ENCODE results near the gene GRIN1.

Gene GRIN1

DNA sequence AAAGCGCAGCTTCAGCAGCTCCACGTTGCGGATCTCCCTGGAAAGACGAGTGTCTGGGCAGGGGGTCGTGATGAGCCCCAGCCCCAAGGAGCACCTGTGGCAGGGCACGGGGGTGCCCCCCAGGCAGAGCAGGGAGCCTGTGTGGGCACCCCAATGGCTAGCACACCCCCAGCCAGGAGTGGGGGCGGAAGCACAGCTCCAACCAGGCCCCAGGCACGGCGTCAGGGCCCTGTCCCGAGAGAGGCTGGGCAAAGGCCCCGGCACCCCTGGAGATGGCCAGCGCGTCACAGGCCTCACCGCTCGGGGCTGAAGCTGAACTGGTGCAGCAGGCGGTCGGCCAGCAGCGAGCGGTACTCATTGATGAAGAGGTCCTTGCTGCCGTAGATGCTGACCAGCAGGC lies 41.5 kb downstream of the GRIN1 start:
- DNase-seq = no peak

DNA sequence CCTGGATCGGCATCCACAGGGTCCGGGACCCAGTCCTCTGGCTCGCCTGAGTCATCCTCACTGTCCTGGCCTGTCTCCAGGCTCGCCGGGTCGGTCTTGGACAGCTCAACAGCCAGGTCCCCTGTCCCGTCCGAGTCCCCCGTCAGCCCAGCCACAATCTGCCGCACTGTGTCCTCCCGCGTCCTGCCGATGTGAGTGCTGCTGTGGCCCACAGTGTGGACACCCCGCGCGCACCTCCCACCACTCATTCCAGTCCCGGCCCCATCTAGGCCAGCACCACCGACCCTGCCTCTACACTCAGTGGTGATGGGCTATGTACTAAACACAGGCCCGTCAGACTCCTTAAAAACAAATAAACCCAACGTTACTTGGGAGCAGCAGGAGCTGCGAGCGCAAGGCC lies 42.7 kb downstream of the GRIN1 start:
- no peak for DNase-seq

DNA sequence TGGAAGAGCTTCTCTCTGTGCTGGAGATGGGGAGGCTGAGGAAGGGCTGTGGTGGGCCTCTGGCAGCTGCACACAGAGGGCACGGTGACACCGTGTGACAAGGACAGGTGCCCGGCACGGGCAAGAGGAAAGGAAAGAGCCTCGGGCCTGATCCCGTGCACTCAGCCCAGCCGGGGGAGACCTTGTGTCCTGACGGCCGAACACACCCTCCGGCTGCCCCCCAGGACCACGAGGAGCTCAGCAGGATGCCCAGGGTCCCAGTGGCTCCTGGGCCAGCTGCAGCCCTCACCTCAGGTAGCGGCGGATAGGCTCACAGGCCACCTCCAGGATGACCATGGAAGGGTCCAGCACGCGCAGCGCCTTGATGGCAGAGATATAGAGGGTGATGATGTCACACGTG lies 43.9 kb downstream of the GRIN1 start:
- no peak for DNase-seq

DNA sequence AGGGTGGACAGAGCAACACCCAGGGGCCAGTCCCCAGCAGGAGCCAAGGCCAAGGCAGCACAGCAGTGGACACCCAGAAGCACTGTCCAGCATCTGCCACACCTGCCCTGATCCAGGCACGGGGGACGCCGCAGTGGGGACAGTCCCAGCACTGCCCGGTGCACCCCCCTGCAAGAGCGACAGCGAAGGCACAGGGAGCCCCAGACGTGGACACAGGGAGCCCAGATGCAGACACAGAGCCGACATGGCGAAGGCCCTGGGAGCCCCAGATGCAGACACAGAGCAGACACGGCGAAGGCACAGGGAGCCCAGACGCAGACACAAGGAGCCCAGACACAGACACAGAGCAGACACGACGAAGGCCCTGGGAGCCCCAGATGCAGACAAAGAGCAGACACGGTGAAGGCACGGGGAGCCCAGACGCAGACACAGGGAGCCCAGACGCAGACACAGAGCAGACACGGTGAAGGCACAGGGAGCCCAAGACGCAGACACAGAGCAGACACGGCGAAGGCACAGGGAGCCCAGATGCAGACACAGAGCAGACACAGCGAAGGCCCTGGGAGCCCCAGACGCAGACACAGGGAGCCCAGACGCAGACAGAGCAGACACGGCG lies 45.1 kb downstream of the GRIN1 start:
- DNase-seq = no peak

DNA sequence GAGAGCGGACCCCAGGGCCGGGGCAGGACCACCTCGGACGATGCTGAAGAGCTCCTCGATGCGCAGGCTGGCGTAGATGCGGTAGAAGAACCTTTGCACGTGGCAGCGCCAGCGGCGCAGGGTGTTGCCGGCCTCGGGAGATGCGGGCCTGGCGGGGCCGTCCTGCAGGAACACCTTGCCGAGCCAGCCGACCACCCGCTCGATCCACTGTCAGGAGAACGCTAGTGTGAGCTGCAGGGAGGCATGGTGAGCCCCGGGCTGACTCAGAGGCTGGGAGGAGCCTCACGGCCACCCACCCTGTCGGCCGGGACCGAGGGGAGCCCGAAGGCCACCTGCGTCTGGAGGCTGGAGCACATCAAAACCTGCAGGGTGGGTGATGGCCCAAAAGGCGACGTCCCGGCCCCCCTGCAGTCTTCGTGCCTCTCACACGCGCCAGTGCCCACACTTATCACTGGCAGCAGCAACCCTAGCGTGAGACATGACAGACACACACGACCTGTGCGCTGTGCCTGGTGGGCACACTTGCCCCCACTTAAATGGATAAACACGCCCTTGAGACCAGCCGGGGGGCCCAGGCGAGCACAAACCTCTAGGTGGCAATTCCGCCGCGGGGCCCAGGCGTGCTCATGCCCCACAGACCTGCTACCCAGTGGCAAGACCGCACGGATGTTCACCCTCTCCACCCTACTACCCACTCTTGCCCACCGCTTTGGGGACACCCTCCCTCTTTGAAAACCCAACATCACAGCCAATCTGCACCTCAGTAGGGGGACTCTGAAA lies 46.1 kb downstream of the GRIN1 start:
- no peak for DNase-seq

DNA sequence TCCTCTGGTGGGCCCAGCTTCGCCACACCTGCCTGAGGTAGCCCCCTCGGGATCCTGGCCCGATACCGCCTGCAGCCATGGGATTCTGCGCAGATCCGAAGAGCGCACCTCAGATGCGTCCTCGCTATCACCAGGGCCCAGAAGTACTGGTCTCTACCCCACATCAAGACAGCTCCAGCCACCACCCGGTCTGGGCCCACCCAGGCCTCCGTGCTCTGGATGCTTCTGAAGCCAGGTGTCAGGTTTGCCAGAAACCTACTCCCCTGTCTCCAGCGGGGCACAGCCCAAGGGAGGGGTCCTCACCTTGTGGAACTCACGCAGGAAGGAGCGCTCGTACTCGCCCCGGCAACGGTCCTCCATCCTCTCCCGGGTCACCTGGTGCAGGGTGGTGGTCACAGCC lies 47.0 kb downstream of the GRIN1 start:
- DNase-seq = no peak

DNA sequence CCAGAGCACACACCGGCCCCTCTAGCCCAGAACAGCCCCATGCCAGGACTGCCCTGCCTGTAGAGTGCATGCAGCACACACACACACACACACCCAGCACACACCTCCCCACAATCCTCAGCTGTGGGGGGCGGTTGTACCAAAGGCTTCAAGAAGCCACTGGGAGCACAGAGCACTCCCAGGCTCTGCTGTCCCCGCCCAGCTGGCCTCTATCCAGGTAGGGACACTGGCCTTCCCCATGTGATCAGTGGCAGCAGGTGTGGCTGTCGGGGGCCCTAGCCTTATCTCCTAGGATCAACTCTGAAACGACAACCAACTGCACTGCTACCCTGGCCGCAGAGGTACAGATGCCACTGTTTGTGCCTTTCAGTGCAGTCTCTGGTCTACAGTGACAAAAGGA lies 47.4 kb downstream of the GRIN1 start:
- no peak for DNase-seq

DNA sequence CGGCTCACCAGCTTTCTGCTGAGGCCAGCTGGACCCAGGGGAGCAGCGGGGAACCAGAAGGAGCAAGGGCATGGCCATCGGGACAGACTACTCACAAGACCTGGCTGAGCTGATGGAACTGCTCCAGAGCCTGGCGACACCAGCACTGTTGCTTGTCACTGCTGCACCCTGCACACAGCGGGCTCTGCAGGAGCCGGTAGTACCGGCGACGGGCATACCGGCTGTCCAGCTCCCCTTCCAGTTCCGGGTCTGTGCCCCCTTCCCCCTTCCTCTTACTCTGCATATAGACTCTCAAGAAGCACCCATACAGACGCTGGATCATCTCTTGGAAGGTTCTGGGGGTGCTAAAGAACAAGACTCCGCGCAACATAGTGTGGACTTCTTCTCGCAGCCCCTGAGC lies 48.4 kb downstream of the GRIN1 start:
- DNase-seq = no peak

DNA sequence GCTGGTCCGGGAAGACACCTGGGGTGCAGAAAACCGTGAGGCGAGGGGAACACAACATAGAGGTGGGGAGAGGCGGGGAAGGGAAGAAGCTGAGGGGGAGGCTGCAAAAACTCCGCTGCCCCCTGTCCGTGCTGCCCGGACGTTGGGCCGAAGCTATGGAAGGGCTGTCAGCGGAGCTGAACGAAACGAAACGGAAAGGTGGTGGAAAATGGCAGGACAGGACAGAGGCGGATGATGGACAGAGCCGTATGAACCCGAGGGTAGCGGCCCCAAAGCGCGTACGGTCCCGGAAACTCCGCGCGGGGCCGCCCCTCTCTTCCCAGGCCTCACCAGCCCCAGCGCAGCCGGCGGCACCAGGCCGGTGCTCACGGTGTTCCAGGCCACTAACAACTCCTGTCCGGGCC lies 49.1 kb downstream of the GRIN1 start:
- DNase-seq = no peak

DNA sequence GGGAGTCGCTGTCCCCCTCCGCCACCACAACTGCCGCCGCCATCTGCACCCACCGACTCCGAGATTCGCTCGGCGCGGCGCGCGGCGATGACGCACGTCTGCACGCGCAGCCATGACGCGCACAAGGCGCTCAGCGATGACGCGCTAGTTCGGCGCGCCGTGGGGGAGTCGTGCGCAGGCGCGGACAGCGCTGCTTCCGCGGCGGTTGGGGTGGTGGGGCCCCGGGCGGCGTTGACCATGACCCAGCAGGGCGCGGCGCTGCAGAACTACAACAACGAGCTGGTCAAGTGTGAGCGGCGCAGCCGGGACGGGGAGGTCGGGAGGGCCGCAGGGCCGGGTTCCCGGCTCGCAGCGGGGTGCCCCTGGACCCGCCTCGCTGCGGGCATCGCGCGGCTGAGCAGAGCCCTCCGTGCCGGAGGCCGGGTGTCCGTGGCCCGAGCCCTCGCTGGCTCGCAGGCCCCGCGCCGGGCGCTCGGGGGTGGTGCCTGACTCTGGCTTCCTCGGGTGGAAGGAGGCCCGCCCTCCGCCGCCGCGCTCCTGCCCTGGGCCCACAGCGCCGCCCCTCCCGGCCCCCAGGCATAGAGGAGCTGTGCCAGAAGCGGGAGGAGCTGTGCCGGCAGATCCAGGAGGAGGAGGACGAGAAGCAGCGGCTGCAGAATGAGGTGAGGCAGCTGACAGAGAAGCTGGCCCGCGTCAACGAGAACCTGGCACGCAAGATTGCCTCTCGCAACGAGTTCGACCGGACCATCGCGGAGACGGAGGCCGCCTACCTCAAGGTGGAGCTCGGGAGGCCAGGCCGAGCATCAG lies 49.7 kb downstream of the GRIN1 start, which contains the start of the genes ANAPC2 and SSNA1:
ANAPC2 (minus strand) TSS at position 71 of the 807 bp plus-strand sequence; CDS start at position 43, 28 bp downstream.
SSNA1 (plus strand) TSS at position 187 of the 807 bp plus-strand sequence; CDS start at position 238, 51 bp downstream.
- peak; percentile 89 for DNase-seq

DNA sequence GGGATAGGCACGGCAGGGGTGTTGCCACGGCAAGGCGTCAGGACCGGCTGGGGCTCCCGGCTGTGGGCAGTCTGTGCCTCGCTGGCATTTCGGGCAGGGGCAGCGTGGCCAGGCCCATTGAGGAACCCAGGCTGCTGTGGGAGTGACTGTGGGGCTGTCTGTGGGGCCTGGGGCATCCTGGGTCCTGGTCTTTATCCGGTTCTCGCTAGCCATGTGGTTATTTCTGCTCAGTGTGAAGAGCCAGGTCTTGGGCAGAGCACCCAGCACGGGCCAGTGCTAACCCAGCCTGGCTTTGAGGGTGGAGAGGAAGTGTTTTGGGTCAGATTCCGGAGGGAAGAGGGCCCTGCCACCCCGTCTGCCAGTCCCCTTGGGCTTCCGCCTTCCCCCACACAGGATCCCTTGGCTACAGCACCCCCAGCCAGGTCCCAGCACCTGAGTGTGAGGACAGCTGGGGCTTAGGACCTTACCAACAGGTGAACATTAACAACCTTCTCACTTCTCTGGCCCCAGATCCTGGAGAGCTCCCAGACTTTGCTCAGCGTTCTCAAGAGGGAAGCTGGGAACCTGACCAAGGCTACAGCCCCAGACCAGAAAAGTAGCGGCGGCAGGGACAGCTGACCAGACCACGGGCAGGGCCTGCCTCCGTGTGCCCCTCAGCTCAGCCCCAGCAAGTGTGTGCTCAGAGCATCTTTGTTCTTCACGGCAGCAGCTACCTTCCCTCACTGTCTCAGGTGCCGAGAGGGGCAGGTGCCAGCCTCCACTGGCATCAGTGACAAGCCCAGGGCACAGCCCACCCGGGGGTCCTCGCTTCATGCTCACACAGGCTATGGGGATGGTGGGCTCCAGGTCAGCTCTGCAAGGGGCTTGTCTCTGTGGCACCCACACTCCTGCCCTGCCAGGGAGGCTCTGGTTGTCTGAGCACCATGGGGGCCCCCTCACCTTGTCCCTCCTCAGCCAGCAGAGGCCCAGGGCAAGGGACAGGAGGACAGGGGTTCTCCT lies 50.6 kb downstream of the GRIN1 start:
- no peak for DNase-seq

DNA sequence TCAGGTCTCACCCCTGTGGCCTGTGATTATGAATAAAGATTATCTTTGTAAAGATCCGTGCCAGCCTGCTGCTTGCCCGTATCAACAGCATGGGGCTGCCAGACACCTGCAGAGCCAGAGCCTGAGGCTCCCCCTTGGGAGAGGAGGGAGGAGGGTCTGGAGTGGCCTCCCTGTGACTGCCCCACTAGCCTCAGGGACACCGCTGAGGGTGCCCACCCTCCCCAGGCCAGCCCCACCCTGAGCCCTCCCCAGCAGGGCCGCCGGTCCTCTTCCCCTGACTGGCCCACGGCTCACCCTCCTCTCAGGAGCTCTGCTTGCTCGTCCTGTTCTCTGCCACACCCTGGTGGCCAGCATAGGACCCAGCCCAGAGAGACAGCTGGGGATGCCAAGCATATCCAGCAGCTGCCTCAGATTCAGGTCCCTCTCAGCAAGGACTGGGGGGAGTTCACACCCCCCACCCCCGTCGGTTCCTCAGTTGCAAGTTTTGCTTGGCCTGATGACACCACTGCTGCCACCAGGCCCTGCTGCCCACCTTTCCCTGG lies 51.4 kb downstream of the GRIN1 start:
- no peak for DNase-seq

DNA sequence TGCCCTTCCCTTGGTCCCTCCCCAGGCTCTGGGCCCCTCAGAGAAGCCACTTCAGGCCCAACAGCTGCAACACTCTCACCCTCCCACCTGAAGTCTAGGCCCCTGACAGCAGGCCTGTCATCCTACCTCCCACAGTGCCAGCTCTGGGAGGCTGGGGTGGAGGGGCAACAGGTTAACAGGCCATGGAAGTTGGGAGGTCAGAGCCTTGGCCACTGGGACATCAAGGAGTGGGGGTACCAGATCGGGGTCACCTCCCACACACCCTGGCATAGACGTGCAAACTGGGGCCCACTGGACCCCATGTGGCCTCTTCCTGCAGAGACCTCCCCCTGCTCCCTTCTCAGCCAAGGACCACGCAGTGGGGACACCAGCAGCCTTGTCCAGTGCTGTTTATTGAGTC lies 52.3 kb downstream of the GRIN1 start:
- no peak for DNase-seq

DNA sequence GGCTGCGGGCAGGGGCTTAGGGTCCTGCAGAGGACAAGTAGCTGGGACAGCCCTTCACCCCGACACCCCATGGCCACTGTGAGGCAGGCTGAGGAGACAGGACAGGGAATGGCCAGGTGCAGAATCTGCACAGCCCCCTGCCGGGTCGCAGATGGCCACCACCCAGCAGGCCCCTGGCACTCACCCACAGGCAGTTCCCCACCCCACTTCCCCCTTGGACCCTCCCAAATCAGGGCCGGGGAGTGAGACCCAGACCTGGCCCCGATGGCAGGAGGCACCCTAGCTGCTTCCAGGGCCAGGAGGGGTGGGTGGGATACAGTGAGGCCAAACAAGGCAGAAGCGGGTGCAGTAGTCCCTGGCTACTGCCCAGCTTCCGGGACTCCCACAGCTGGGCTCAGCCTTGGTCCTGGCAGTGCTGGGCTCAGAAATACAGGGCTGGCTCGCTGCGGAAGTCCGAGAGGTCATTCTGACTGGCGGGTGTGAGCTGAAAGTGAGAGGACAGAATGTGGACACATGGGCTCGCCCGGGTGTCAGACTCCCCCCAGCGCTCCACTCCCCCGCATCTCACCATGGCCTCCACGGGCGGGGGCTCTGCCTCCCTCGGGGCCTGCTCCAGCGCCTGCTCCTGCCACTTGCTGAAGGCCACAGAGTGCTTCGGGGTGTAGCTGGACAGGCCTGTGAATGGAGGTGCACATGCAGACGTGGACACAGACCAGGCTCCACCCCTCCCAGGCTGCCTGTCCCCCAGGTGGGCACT lies 52.9 kb downstream of the GRIN1 start:
- no peak for DNase-seq

DNA sequence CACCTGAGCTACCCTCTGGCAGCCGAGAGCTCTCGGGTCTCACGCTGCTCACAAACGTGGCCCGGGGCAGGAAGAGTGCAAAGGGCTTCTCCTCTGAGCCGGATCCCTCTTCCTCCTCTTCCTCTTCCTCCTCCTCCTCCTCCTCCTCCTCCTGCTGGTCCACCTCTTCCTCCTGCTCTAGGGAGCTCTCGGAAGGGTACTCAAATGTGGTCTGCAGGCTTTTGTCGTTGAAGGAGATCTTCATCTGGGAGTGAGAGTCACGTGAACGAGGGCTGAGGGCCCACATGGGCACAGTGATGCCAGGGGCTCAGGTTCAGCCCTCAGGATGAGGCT lies 53.5 kb downstream of the GRIN1 start:
- no peak for DNase-seq

DNA sequence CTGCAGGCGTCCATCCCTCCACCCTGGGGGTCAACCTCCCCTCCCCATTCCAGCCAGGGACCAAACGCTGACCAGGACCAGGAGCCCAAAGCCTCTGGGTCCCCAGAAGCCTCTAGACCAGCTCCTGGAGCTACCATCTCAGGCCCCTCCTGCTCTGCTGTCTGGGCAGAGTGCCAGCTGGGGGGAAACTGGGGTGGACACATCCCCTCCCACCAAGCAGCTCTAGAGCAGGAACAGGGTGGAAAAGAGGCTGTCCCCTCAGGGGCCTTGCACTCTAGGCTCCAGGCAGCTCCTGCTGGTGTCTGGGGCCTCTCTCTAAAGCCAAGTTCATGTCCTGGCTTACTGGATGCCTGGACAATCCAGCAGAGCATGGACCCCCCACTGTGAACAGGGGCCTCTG lies 53.9 kb downstream of the GRIN1 start:
- no peak for DNase-seq

DNA sequence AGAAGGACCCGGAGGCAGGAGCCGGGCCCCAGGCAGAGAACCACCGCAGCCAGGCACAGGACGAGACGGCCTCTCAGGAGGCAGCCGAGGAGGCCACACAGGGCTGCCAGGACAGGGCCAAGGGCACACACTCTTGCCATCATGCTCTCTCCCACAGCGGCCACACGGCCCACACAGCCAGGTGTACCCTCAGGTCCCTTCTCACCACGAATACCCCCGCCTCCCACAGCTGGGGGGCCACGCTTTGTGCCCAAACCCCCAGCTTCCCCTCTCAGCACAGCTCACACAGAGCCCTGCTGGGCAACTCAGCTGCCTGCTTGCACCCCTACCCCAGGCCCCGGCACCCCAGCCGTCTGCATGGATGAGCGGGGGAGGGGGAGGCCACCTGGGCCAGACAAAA lies 54.8 kb downstream of the GRIN1 start:
- no peak for DNase-seq

DNA sequence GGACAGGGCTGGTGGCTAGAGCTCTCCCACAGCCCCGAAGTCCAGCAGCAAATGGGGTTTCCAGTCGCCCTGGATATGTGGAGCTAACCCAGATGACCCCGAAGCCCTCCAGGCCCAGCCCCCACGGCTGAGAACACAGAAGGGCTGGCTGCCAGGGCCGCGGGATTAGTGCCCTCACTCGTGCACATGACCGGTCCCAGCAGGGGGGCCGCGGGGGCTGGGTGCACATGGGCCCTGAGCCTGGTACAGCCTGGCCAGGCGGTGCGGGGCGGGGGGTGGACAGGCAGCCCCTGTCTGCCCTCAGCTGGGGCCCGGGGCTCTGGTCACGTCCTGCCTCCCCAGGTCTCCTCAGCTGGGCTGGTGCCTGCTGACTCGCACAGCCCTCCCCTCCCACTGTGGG lies 55.4 kb downstream of the GRIN1 start:
- no peak for DNase-seq

DNA sequence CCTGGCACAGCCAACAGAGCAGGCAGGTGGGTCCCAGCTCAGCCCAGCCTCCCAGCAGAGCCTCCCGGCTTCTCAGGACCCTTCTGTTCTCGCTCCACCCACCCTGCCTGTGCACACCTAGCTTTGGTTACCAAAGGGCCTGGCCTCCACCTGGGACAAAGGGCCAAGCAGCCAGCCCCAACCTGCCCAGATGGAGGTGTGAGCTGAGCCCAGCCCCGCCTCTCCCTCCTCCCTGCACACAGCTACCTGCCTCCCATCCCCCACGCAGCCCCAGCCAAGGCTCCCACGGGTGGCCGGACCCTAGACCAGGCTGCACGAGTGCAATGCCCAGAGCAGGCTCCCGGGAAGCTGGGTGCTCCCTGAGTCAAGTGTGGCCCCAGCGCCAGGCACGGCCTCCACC lies 56.0 kb downstream of the GRIN1 start:
- DNase-seq = no peak

DNA sequence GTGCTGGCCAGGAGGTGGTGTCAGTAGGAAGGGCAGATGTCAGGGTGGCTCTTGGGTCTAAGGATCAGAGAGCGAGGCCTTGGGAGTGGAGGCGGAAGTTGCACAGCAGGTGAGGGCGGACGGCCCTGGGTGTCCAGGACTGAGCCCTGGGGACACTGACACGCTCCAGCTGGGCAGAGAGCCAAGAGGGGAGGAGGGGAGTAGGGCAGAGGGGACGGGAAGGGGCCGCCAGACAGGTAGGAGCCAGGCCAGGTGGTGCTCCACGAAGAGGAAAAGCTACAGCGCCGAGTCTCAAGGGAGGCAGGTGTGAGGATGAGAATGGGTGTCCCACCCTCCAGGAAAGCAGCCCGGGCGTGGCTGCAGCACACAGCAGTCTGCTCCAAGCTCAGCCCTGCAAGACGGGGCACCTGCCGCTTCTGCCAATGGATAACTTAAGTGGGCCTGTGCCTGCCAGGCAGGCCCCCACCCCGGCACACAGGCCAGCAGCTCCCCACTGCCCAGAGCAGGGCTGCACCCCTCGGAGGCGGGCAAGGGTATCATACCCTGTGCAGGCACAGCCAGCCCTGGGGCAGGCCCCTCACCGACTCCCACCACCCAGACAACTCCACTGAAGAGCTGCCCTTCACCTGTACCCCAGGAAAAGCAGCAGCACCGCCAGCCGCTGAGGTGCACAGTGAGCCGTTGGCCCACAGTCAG lies 56.7 kb downstream of the GRIN1 start:
- DNase-seq = no peak
